ENCODE results near the gene ATAD3B.

The ATAD3B gene

DNA sequence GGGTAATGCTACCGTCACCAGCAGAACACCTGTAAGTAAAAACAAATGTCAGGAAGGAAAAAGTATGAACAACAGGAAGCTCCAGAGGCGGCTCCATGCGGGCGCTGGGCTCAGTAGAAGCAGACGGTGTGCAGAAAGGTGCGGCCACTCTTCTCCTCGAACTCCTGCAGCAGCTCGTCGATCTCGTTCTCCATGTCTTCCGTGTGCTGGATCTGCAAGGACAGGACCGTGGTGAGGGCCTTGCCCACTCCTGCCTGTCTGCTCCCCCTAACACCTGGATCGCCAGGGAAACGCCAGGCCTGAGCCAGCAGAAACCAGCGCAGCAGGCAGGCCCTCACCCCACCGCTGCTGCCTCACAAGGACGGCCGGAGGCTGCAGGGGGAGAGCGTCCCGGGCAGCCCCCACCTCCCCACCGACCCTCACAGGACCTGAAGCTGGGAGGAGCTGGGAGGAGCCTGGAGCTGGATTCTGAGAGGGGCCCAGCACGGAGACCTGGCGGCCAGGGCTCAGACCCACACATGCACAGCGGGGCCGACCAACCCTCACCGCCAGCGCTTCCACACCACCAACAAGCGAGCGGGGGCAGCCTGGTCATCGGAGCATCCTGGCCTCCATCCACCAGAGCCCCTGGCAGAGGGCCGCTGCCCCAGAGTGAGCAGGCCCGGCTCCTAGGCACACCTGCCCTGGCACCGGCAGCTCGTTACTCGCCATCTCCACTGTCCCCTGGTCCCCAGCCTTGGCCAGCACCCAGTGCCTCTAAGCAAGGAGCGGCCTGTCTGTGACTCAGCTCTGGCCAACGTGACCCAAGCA is 70.6 kb downstream of the ATAD3B start:
- Histone ChIP-seq H3K4me3 (ENCODE audit: low read depth, low read length) (no peak overlapping the region), H3K9ac (no peak overlapping the region), H3K36me3 (ENCODE audit: control insufficient read depth, insufficient read depth, low read length) (no peaks in the 10 kb centered on the region), H3K4me1 (no peaks in the 10 kb centered on the region), H3K27ac (no peak overlapping the region), H3K4me2 (ENCODE audit: low read length) (no peak overlapping the region), H3K79me2 (peaks cover 4% of the 10 kb centered on the region), H2AFZ (no peak overlapping the region), H3K9me3 (ENCODE audit: control insufficient read depth, low read length) (no peaks in the 10 kb centered on the region), H3K27me3 (ENCODE audit: control insufficient read depth, insufficient read depth, low read length) (no peaks in the 10 kb centered on the region)
- TF ChIP-seq, protein P1, sequence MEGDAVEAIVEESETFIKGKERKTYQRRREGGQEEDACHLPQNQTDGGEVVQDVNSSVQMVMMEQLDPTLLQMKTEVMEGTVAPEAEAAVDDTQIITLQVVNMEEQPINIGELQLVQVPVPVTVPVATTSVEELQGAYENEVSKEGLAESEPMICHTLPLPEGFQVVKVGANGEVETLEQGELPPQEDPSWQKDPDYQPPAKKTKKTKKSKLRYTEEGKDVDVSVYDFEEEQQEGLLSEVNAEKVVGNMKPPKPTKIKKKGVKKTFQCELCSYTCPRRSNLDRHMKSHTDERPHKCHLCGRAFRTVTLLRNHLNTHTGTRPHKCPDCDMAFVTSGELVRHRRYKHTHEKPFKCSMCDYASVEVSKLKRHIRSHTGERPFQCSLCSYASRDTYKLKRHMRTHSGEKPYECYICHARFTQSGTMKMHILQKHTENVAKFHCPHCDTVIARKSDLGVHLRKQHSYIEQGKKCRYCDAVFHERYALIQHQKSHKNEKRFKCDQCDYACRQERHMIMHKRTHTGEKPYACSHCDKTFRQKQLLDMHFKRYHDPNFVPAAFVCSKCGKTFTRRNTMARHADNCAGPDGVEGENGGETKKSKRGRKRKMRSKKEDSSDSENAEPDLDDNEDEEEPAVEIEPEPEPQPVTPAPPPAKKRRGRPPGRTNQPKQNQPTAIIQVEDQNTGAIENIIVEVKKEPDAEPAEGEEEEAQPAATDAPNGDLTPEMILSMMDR (IDR thresholded peaks at IDR 0.05): no peak

DNA sequence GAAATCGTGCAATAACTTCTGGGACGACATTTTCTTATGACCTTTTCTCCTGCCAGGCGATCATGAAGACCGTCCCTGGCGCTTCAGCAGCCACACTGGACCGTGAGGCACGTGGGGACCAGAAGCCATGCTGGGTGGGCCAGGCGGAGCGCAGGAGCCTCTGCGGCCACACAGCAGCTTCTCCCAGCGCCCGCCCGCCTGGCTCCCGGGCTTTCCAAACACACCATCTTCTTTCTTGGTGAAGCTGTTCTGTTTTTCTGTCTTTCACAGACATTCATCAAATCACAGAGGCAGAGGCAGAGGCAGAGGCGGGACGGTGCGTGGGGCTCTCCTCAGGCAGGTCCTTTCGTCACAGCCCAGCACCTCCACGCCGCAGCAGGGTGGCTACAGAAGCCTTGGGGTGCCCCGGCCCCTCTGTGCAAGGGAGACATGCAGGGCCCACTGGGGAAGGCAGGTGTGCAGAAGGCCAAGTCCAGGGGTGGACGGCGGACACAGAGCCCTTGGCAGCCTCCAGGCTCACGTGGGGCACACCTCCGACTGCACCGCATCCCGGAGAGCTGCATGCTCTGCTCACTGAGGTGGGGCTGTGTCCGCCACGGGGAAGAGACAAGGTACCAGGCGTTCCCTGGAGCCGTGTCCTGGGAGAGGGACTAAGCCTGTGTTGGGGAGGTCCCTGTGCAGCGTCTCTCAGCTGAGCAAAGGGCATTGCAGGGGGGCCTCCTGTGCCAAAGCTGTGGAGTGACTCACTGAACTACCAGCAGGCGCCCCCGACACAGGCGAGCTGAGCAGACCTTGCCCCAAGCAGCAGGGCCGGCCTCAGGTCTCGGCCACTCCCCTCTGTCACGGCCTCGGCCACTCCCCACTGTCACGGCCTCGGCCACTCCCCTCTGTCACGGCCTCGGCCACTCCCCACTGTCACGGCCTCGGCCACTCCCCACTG is 71.5 kb downstream of the ATAD3B start:
- H3K4me3 ChIP-seq (ENCODE audit: low read depth, low read length): no peak overlapping the region
- peaks cover 4% of the 10 kb centered on the region for H3K79me2 ChIP-seq
- no peak overlapping the region for H3K4me2 ChIP-seq (ENCODE audit: low read length)
- no peak overlapping the region for H3K9ac ChIP-seq
- no peaks in the 10 kb centered on the region for H3K9me3 ChIP-seq (ENCODE audit: control insufficient read depth, low read length)
- no peak overlapping the region for H2AFZ ChIP-seq
- H3K27me3 ChIP-seq (ENCODE audit: control insufficient read depth, insufficient read depth, low read length): no peaks in the 10 kb centered on the region
- H3K27ac ChIP-seq: no peak overlapping the region
- no peaks in the 10 kb centered on the region for H3K4me1 ChIP-seq
- TF ChIP-seq, protein P1 (IDR thresholded peaks at IDR 0.05): no peak
- H3K36me3 ChIP-seq (ENCODE audit: control insufficient read depth, insufficient read depth, low read length): no peaks in the 10 kb centered on the region

DNA sequence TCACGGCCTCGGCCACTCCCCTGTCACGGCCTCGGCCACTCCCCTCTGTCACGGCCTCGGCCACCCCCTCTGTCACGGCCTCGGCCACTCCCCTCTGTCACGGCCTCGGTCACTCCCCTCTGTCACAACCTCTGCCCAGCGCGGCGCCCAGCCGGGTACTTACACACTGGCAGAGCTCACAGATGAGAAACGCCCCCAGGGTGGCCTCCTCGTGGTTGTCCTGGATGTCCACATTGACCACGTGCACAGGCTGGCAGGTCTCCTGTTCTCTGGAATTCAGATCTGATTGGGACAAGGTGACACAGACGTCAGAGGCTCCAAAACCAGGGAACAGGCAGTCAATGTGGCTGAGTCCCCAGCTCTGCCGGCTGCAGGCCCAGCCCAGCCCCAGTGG is 72.1 kb downstream of the ATAD3B start:
- H3K27ac ChIP-seq: no peak overlapping the region
- no peaks in the 10 kb centered on the region for H3K36me3 ChIP-seq (ENCODE audit: control insufficient read depth, insufficient read depth, low read length)
- no peaks in the 10 kb centered on the region for H3K9me3 ChIP-seq (ENCODE audit: control insufficient read depth, low read length)
- no peaks in the 10 kb centered on the region for H3K27me3 ChIP-seq (ENCODE audit: control insufficient read depth, insufficient read depth, low read length)
- H3K4me3 ChIP-seq (ENCODE audit: low read depth, low read length): no peak overlapping the region
- H3K79me2 ChIP-seq: peaks cover 4% of the 10 kb centered on the region
- TF ChIP-seq, protein P1 (IDR thresholded peaks at IDR 0.05): no peak
- no peak overlapping the region for H3K4me2 ChIP-seq (ENCODE audit: low read length)
- H3K4me1 ChIP-seq: no peaks in the 10 kb centered on the region
- H3K9ac ChIP-seq: no peak overlapping the region
- H2AFZ ChIP-seq: no peak overlapping the region

DNA sequence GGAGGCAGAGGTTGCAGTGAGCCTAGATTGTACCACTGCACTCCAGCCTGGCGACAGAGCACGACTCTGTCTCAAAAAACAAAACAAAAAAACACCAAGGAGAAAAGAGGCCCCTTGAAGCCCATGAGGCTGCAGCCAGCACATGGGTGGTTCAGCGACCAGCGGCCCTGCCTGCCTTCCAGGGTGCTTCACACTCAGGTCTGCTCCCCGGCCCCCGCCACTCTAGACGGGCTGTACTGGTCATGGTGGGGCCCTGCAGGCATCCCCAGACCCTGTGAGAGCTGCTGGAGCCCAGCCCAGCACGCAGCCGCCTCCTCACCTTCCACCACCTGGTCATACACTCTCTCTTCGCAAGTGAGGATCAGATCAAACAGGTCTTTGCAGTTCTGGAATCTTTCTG is 73.0 kb downstream of the ATAD3B start:
- peaks cover 4% of the 10 kb centered on the region for H3K79me2 ChIP-seq
- H3K27me3 ChIP-seq (ENCODE audit: control insufficient read depth, insufficient read depth, low read length): no peaks in the 10 kb centered on the region
- H3K4me3 ChIP-seq (ENCODE audit: low read depth, low read length): no peak overlapping the region
- H3K4me1 ChIP-seq: no peaks in the 10 kb centered on the region
- TF ChIP-seq, protein P1 (IDR thresholded peaks at IDR 0.05): no peak
- H3K9ac ChIP-seq: no peak overlapping the region
- no peak overlapping the region for H2AFZ ChIP-seq
- no peak overlapping the region for H3K27ac ChIP-seq
- no peaks in the 10 kb centered on the region for H3K9me3 ChIP-seq (ENCODE audit: control insufficient read depth, low read length)
- H3K36me3 ChIP-seq (ENCODE audit: control insufficient read depth, insufficient read depth, low read length): no peaks in the 10 kb centered on the region
- no peak overlapping the region for H3K4me2 ChIP-seq (ENCODE audit: low read length)

All from parathyroid adenoma (tissue), 2 donors.